ENCODE results near the gene CST7.
"Not testable (repeated sequence)": the region's sequence is repeated elsewhere in the genome, so short reads cannot be mapped to it uniquely, and the experiment has no call there.

- not testable (repeated sequence) for TF ChIP-seq CTCF (conservative IDR thresholded peaks at IDR 0.05; ENCODE audit: low read depth, low read length); EZH2 (IDR thresholded peaks at IDR 0.05; ENCODE audit: borderline replicate concordance, low read depth, low read length, poor library complexity, severe bottlenecking)
These were observed 19.0 kb upstream of the CST7 start for GRCh38 chr20:24929867-24930723.
